Endodermal cell (in vitro differentiated cells): ENCODE data around the gene PDE8B. TPM values are rescaled to one million over a fixed set of nuclear protein-coding genes. Genes with fewer than 3 reads are reported as not detected.
"Not testable (repeated sequence)": the region's sequence is repeated elsewhere in the genome, so short reads cannot be mapped to it uniquely, and the experiment has no call there.

Experiments used
- DNase-seq: peaks from one replicate; pipeline ENCODE4 v3.0.0-alpha.2; 2017
- H3K27ac ChIP-seq: 2 replicates; pipeline ENCODE4 v1.5.1; 2013; ENCODE audit warnings: mild to moderate bottlenecking, low read depth, low read length, moderate library complexity
- H3K27me3 ChIP-seq: 2 replicates; pipeline ENCODE4 v1.6.1; 2013; ENCODE audit warnings: mild to moderate bottlenecking, low read length, moderate library complexity; ENCODE audit not compliant: insufficient read depth, control insufficient read depth, poor library complexity, severe bottlenecking
- H3K36me3 ChIP-seq: 2 replicates; pipeline ENCODE4 v1.7.0; 2013; ENCODE audit warnings: mild to moderate bottlenecking, low read length, moderate library complexity; ENCODE audit not compliant: control insufficient read depth, insufficient read depth
- H3K4me1 ChIP-seq: one replicate; pipeline ENCODE4 v1.7.0; 2013; ENCODE audit warnings: low read length; ENCODE audit not compliant: control insufficient read depth, insufficient read depth
- H3K4me3 ChIP-seq: 2 replicates; pipeline ENCODE4 v1.5.1; 2013; ENCODE audit warnings: mild to moderate bottlenecking, low read length, moderate library complexity
- H3K9ac ChIP-seq: 2 replicates; pipeline ENCODE4 v1.6.1; 2013; ENCODE audit warnings: mild to moderate bottlenecking, low read length, moderate library complexity; ENCODE audit not compliant: poor library complexity, severe bottlenecking; ENCODE audit errors: extremely low read depth
- H3K9me3 ChIP-seq: 2 replicates; pipeline ENCODE4 v1.6.1; 2013; ENCODE audit warnings: mild to moderate bottlenecking, low read length, moderate library complexity; ENCODE audit not compliant: control insufficient read depth
- H3K27ac Mint-ChIP-seq: 2 replicates; pipeline ENCODE4 v1.8.0; 2020; ENCODE audit warnings: mixed read lengths
- H3K27me3 Mint-ChIP-seq: 2 replicates; pipeline ENCODE4 v1.8.0; 2021; ENCODE audit warnings: mild to moderate bottlenecking, mixed read lengths; ENCODE audit not compliant: insufficient read depth
- H3K36me3 Mint-ChIP-seq: 2 replicates; pipeline ENCODE4 v1.8.0; 2020; ENCODE audit warnings: low read depth, mixed read lengths
- H3K4me1 Mint-ChIP-seq: 2 replicates; pipeline ENCODE4 v1.8.0; 2020; ENCODE audit warnings: mixed read lengths
- H3K4me3 Mint-ChIP-seq: 2 replicates; pipeline ENCODE4 v1.8.0; 2020; ENCODE audit warnings: mild to moderate bottlenecking, moderate library complexity, mixed read lengths
- H3K9me3 Mint-ChIP-seq: 2 replicates; pipeline ENCODE4 v1.8.0; 2020; ENCODE audit warnings: mild to moderate bottlenecking, mixed read lengths
- WGBS, 2 experiments: methylation state at CpG; one replicate each; pipeline versions ENCODE4 v1.1.5 to v1.1.7; 2013; ENCODE audit warnings: missing lambda C conversion rate in 2 of 2, mixed read lengths in 1 of 2; ENCODE audit not compliant: insufficient coverage in 1 of 2, insufficient read length in 1 of 2; 5-methylcytosine and 5-hydroxymethylcytosine counted together
- total RNA-seq, 2 donors: library from RNA; stranded (reverse); fragmentation: NEBNext Ultra II Directional in 1 of 2; extraction: Animal tissue kit (Norgen Biotek cat#: 25700) in 1 of 2; gene quantifications; 2 replicates in 1 of 2; 3 replicates in 1 of 2; pipeline ENCODE4 v1.2.1, GENCODE V29; 2021
- TF ChIP-seq, protein P1 (sequence below): fragments of 200-600 bp; sonication (generic); conservative IDR thresholded peaks from 2 replicates; pipeline ENCODE4 v1.5.0; 2021; ENCODE audit warnings: antibody characterized with exemption, mild to moderate bottlenecking

The PDE8B gene
- total RNA-seq, 2 donors from 2014 or later = 0.20 to 0.51 TPM

DNA sequence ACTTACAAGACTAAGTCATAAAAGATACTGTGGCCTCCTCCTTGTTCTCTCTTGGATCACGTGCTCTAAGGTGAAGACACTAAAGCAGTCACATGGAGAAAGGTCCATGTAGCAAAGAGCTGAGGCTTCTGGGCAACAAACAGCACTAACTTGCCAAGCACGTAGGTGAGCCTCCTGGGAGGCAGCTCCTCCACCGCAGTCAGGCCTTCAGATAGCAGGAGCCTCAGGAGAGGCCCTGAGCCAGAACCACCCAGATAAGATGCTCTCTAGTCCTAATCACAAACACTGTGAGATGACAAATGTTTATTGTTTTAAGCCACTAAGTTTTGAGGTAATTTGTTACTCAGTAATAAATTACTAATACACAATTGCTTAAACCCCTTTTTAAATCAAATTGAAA lies 243.6 kb downstream of the PDE8B start:
- Histone ChIP-seq H3K36me3 (peaks cover 39% of the 10 kb centered on the region), H3K4me1 (no peaks in the 10 kb centered on the region), H3K27me3 (no peaks in the 10 kb centered on the region), H3K9me3 (no peaks in the 10 kb centered on the region), H3K9ac (no peak overlapping the region), H3K4me3 (no peak overlapping the region), H3K27ac (no peak overlapping the region)
- TF ChIP-seq, protein P1, sequence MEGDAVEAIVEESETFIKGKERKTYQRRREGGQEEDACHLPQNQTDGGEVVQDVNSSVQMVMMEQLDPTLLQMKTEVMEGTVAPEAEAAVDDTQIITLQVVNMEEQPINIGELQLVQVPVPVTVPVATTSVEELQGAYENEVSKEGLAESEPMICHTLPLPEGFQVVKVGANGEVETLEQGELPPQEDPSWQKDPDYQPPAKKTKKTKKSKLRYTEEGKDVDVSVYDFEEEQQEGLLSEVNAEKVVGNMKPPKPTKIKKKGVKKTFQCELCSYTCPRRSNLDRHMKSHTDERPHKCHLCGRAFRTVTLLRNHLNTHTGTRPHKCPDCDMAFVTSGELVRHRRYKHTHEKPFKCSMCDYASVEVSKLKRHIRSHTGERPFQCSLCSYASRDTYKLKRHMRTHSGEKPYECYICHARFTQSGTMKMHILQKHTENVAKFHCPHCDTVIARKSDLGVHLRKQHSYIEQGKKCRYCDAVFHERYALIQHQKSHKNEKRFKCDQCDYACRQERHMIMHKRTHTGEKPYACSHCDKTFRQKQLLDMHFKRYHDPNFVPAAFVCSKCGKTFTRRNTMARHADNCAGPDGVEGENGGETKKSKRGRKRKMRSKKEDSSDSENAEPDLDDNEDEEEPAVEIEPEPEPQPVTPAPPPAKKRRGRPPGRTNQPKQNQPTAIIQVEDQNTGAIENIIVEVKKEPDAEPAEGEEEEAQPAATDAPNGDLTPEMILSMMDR = no peak
- peaks cover 30% of the 10 kb centered on the region for H3K36me3 Mint-ChIP-seq
- no peak overlapping the region for H3K4me3 Mint-ChIP-seq
- peaks cover 4% of the 10 kb centered on the region for H3K4me1 Mint-ChIP-seq
- no peaks in the 10 kb centered on the region for H3K27me3 Mint-ChIP-seq
- H3K9me3 Mint-ChIP-seq = no peaks in the 10 kb centered on the region
- DNase-seq = no peak
- no peak overlapping the region for H3K27ac Mint-ChIP-seq
- WGBS, 2 experiments = 91 to 95% methylated on average over 2 to 3 of the region's 3 CpGs

DNA sequence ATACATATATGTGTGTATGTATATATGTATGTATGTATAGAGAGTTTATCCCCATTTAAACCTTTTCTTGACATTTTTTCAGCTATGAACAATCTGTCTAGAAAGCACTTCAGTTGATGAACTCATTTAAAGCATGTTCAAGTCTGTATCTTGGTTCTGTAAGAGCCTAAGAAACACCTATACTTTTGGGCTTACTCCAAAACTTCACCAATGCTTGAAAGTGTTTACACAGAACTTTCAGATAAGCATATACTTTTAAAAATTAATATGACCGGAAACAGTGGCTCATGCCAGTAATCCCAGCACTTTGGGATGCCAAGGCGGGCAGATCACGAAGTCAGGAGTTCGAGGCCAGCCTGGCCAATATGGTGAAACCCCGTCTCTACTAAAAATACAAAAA lies 250.8 kb downstream of the PDE8B start:
- Mint-ChIP-seq H3K36me3 (peaks cover 5% of the 10 kb centered on the region), H3K27me3 (no peaks in the 10 kb centered on the region), H3K9me3 (no peaks in the 10 kb centered on the region), H3K27ac (no peak overlapping the region), H3K4me3 (no peak overlapping the region), H3K4me1 (no peaks in the 10 kb centered on the region)
- H3K9me3 ChIP-seq = no peaks in the 10 kb centered on the region
- H3K9ac ChIP-seq = no peak overlapping the region
- TF ChIP-seq, protein P1 = no peak
- H3K27ac ChIP-seq = no peak overlapping the region
- no peaks in the 10 kb centered on the region for H3K4me1 ChIP-seq
- no peak overlapping the region for H3K4me3 ChIP-seq
- no peaks in the 10 kb centered on the region for H3K27me3 ChIP-seq
- H3K36me3 ChIP-seq = peaks cover 27% of the 10 kb centered on the region
- 97% methylated on average over 5 of the region's 5 CpGs; no CpG with 5 or more reads in 1 of the 2 experiments for whole genome bisulfite sequencing, 2 experiments
- no peak for DNase-seq

DNA sequence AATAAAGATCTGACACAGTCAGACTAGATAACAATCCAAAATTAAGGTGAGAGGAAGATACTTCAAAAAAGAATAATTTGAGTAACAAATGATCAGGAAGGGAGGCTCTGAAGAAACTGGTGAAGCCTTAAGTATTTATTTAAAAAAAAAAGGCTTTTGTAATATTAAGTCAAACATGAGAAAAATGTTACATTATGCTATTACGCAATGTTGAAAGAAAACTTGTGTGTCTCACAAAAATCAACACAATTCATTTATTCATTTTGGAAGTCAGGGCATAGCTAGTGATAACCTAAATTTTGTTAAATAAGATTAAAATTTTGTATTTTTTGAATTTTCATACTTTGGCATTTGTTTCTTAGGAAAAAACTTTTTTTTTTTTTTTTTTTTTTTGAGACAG lies 253.4 kb downstream of the PDE8B start:
- peaks cover 12% of the 10 kb centered on the region for H3K36me3 Mint-ChIP-seq
- no peak overlapping the region for H3K9ac ChIP-seq
- H3K9me3 ChIP-seq = peaks cover under 1% of the 10 kb centered on the region
- H3K4me1 Mint-ChIP-seq = no peaks in the 10 kb centered on the region
- TF ChIP-seq, protein P1 = no peak
- no peak for DNase-seq
- no peak overlapping the region for H3K4me3 ChIP-seq
- no peak overlapping the region for H3K4me3 Mint-ChIP-seq
- H3K4me1 ChIP-seq = no peaks in the 10 kb centered on the region
- H3K27me3 ChIP-seq = no peaks in the 10 kb centered on the region
- 100% methylated on average over 1 of the region's 1 CpG; no CpG with 5 or more reads in 1 of the 2 experiments for WGBS, 2 experiments
- H3K27me3 Mint-ChIP-seq = no peaks in the 10 kb centered on the region
- peaks cover 30% of the 10 kb centered on the region for H3K36me3 ChIP-seq
- no peak overlapping the region for H3K27ac ChIP-seq
- no peak overlapping the region for H3K27ac Mint-ChIP-seq
- peaks cover 2% of the 10 kb centered on the region for H3K9me3 Mint-ChIP-seq

DNA sequence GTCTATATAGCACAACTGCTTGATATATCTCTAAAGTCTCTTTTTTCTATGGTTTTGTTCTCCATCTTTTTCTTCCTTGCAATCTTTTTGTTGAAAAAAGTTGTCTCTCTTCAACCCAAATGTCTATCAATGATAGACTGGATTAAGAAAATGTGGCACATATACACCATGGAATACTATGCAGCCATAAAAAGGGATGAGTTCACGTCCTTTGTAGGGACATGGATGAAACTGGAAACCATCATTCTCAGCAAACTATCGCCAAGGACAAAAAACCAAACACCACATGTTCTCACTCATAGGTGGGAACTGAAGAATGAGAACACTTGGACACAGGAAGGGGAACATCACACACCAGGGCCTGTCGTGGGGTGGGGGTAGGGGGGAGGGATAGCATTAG lies 258.4 kb downstream of the PDE8B start:
- WGBS, 2 experiments = no CpG with 5 or more reads among the region's 3 CpGs
- H3K4me1 ChIP-seq, H3K27me3 ChIP-seq, H3K36me3 ChIP-seq, H3K27me3 Mint-ChIP-seq, H3K4me3 Mint-ChIP-seq, H3K4me1 Mint-ChIP-seq, H3K9me3 ChIP-seq, DNase-seq, H3K27ac ChIP-seq, H3K4me3 ChIP-seq, H3K27ac Mint-ChIP-seq, H3K9ac ChIP-seq: not testable (repeated sequence)
- Mint-ChIP-seq H3K36me3 (peaks cover 36% of the 10 kb centered on the region), H3K9me3 (peaks cover 12% of the 10 kb centered on the region)

DNA sequence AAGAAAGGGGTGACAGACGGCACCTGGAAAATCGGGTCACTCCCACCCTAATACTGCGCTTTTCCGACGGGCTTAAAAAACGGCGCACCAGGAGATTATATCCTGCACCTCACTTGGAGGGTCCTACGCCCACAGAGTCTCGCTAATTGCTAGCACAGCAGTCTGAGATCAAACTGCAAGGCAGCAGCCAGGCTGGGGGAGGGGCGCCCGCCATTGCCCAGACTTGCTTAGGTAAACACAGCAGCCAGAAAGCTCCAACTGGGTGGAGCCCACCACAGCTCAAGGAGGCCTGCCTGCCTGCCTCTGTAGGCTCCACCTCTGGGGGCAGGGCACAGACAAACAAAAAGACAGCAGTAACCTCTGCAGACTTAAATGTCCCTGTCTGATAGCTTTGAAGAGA lies 264.6 kb downstream of the PDE8B start:
- not testable (repeated sequence) for H3K27ac Mint-ChIP-seq
- WGBS, 2 experiments = 96% methylated on average over 11 of the region's 11 CpGs; no CpG with 5 or more reads in 1 of the 2 experiments
- peaks cover 38% of the 10 kb centered on the region for H3K36me3 Mint-ChIP-seq

More for the DNA sequence above, 264.6 kb downstream of the PDE8B start:
- H3K4me1 Mint-ChIP-seq, H3K9ac ChIP-seq, H3K4me3 ChIP-seq, H3K27ac ChIP-seq, H3K9me3 ChIP-seq, H3K4me3 Mint-ChIP-seq, H3K36me3 ChIP-seq, H3K27me3 Mint-ChIP-seq, H3K27me3 ChIP-seq, DNase-seq, H3K4me1 ChIP-seq: not testable (repeated sequence)
- peaks cover 35% of the 10 kb centered on the region for H3K9me3 Mint-ChIP-seq
